ENCODE measurements around the gene MAGEF1. TPM values are rescaled to one million over a fixed set of nuclear protein-coding genes. Genes with fewer than 3 reads are reported as not detected.
A peak's percentile ranks its signal among the peaks of the same experiment; 100 is the strongest.

The MAGEF1 gene
- total and polyA plus RNA-seq, 10 donors, result 16.5 to 42.1 (median 20.8) TPM

DNA sequence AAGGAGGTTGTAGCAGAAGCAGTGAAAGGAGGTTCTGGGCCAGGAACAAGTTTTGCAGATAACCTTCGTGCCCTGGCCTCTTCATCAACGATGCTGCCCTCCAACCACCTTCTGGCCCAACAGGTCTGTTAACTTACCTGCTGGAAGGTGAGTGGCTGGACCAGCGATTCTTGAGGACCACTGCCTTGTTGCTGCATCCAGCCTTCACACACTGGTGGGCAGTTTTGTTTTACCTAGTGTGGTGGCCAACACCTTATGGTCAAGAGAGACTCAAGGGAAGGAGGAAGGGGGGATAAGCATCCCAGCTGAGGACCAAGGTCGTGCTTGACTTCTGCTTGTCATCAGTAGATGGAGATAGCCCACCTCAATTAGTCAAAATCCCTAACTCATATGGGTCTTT lies 7.8 kb upstream of the MAGEF1 start:
- Histone ChIP-seq H3K27ac (no peak overlapping the region), H3K4me3 (no peak overlapping the region), H3K27me3 (replicated peaks in 1 of 7) (no peaks in the 10 kb centered on the region), H3K36me3 (no peaks in the 10 kb centered on the region), H3K9me3 (no peaks in the 10 kb centered on the region), H3K4me1 (peaks cover 0 to 22% (median 3%) of the 10 kb centered on the region in 6 donors)
- intact Hi-C loops (cut with DNase I; ENCODE audit: low total_unique reads), result no loop called here
- 74 to 94% (median 84%) methylated on average over 4 of the region's 4 CpGs for WGBS, 5 donors
- no peak for DNase-seq
- TF ChIP-seq POLR2A (IDR thresholded peaks at IDR 0.05), result no peak
- TF ChIP-seq, protein P1, sequence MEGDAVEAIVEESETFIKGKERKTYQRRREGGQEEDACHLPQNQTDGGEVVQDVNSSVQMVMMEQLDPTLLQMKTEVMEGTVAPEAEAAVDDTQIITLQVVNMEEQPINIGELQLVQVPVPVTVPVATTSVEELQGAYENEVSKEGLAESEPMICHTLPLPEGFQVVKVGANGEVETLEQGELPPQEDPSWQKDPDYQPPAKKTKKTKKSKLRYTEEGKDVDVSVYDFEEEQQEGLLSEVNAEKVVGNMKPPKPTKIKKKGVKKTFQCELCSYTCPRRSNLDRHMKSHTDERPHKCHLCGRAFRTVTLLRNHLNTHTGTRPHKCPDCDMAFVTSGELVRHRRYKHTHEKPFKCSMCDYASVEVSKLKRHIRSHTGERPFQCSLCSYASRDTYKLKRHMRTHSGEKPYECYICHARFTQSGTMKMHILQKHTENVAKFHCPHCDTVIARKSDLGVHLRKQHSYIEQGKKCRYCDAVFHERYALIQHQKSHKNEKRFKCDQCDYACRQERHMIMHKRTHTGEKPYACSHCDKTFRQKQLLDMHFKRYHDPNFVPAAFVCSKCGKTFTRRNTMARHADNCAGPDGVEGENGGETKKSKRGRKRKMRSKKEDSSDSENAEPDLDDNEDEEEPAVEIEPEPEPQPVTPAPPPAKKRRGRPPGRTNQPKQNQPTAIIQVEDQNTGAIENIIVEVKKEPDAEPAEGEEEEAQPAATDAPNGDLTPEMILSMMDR (IDR thresholded peaks at IDR 0.05 in 8 of 11, conservative IDR thresholded peaks at IDR 0.05 in 3 of 11), result no peak
- TF ChIP-seq POLR2AphosphoS5 (IDR thresholded peaks at IDR 0.05), result no peak

DNA sequence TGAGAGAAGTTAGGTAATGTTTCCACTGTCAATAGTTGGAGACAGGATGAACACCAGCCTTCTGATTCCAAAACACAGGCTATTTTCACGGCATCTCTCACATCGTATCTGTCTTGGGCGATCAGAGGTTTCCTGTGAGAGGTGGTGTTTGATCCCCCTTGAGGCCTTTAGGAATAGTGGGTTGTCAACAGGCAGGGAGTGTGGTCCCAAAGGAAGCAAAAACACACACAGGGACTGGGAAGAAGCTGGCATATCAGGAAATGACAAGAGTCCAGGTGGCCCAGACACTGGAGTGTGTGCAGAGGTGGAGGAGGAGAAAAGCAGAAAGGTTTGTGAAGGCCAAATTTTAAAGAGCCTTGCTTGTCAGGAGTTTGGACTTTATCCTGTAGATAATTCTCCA lies 6.6 kb upstream of the MAGEF1 start:
- intact Hi-C loops (cut with DNase I; ENCODE audit: low total_unique reads), result no loop called here
- peaks cover 0 to 22% (median 3%) of the 10 kb centered on the region in 6 donors for H3K4me1 ChIP-seq
- H3K36me3 ChIP-seq, result no peaks in the 10 kb centered on the region
- no peak overlapping the region for H3K27ac ChIP-seq
- no peak overlapping the region for H3K4me3 ChIP-seq
- TF ChIP-seq POLR2AphosphoS5 (IDR thresholded peaks at IDR 0.05) (no peak), POLR2A (IDR thresholded peaks at IDR 0.05) (no peak)
- TF ChIP-seq, protein P1 (IDR thresholded peaks at IDR 0.05 in 8 of 11, conservative IDR thresholded peaks at IDR 0.05 in 3 of 11), result no peak
- DNase-seq, result no peak
- 82 to 91% (median 88%) methylated on average over 3 of the region's 3 CpGs for WGBS, 5 donors
- H3K9me3 ChIP-seq, result no peaks in the 10 kb centered on the region
- H3K27me3 ChIP-seq (replicated peaks in 1 of 7), result no peaks in the 10 kb centered on the region

DNA sequence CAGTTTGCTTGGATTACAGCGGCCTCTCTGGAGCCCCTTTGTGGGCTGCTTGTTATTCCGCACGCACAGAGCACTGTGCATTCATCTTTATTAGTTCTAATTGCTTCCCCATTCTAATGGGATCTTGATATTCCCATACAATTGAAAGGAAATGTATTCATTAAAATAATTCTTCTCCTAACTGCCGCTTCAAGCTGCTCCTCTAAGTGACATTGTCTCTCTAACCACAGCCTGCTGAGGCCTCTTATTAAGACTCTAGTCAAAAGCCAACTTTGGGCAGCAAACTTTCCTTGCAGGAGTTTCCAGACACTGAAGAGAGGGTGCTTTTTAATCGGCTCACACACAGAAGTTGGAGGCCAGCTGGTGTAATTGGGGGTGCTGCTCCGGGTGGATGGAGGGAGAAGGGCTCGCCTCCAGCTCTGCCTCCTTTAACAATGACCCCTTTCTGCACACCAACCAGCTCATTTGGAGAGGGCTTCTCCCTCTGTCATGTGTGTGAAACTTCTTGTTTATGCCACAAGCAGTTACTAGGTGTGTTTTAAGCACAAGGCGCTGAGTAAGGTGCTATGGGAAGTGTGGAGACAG lies 5.6 kb upstream of the MAGEF1 start:
- Histone ChIP-seq H3K27me3 (replicated peaks in 1 of 7) (no peaks in the 10 kb centered on the region), H3K36me3 (no peaks in the 10 kb centered on the region), H3K9me3 (no peaks in the 10 kb centered on the region), H3K27ac (peak overlapping the region in 1 of 8 donors; percentile 49), H3K4me3 (no peak overlapping the region), H3K4me1 (peaks cover 0 to 24% (median 4%) of the 10 kb centered on the region in 6 donors)
- WGBS, 5 donors, result 79 to 89% (median 82%) methylated on average over 8 of the region's 8 CpGs
- no peak for DNase-seq
- TF ChIP-seq POLR2A (IDR thresholded peaks at IDR 0.05), result no peak
- TF ChIP-seq POLR2AphosphoS5 (IDR thresholded peaks at IDR 0.05), result no peak
- TF ChIP-seq, protein P1 (IDR thresholded peaks at IDR 0.05 in 8 of 11, conservative IDR thresholded peaks at IDR 0.05 in 3 of 11), result no peak
- intact Hi-C loops (cut with DNase I; ENCODE audit: low total_unique reads), result no loop called here

DNA sequence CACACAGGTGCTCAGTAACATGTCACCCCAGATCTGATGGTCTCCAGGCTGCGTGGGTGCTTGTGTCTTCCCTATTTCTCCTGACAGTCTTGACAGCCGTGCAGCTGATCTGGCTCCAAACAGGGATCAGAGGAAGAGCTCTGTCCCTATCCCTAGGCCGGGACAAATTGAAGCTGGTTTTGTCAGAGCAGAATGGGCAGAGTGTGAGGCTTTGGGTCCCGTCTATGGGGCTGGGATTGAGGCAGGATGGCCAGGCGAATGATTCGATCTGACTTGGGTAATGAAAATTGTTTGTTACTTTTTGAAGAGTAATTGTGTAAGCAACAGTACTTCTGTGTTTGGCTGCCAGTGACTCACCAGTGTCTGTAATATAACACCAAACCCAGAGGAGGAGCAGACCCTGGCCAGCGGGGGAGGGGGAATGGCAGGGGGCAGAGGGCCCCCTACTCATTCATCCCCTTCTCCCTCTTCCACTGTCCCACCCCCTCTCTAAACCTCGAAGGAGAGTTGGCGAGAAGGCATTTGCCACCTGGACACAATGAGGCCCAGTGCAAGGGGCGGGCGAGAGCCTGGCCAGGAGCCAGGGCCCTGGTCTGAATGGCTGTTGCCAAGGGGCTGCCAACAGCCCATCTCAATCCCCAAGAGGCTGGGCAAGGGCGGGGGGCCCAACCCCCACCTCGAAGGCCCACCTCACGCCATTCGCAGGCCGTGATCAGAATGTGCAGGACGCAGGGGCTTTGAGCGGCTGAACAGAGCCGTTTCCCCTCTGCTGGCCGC lies 4.9 kb upstream of the MAGEF1 start:
- no peak overlapping the region for H3K4me3 ChIP-seq
- no peaks in the 10 kb centered on the region for H3K27me3 ChIP-seq (replicated peaks in 1 of 7)
- no peak for DNase-seq
- intact Hi-C loops (cut with DNase I; ENCODE audit: low total_unique reads), result no loop called here
- peak overlapping the region in 3 of 8 donors; percentile 19 to 49 (median 37) for H3K27ac ChIP-seq
- WGBS, 5 donors, result 72 to 82% (median 74%) methylated on average over 19 to 20 of the region's 20 CpGs
- no peaks in the 10 kb centered on the region for H3K36me3 ChIP-seq
- no peak for TF ChIP-seq POLR2A (IDR thresholded peaks at IDR 0.05)
- TF ChIP-seq, protein P1 (IDR thresholded peaks at IDR 0.05 in 8 of 11, conservative IDR thresholded peaks at IDR 0.05 in 3 of 11), result no peak
- TF ChIP-seq POLR2AphosphoS5 (IDR thresholded peaks at IDR 0.05), result no peak
- peaks cover 0 to 31% (median 10%) of the 10 kb centered on the region in 6 donors for H3K4me1 ChIP-seq
- H3K9me3 ChIP-seq, result no peaks in the 10 kb centered on the region
